Ectodermal cell (in vitro differentiated cells): ENCODE data around the gene MZF1.

Experiments used
- H3K27ac ChIP-seq: 2 replicates; pipeline ENCODE4 v1.7.0; 2013; ENCODE audit warnings: mild to moderate bottlenecking, low read depth, low read length; ENCODE audit not compliant: insufficient read depth, poor library complexity, severe bottlenecking
- H3K27me3 ChIP-seq: 2 replicates; pipeline ENCODE4 v1.7.0; 2013; ENCODE audit warnings: mild to moderate bottlenecking, low read length; ENCODE audit not compliant: insufficient read depth, control insufficient read depth, poor library complexity, severe bottlenecking
- H3K36me3 ChIP-seq: one replicate; pipeline ENCODE4 v1.7.0; 2013; ENCODE audit warnings: low read length; ENCODE audit not compliant: control insufficient read depth, insufficient read depth
- H3K4me1 ChIP-seq: one replicate; pipeline ENCODE4 v1.7.0; 2013; ENCODE audit warnings: low read length; ENCODE audit not compliant: control insufficient read depth, insufficient read depth
- H3K4me3 ChIP-seq: 2 replicates; pipeline ENCODE4 v1.7.0; 2013; ENCODE audit warnings: low read depth, low read length, control low read depth; ENCODE audit not compliant: insufficient read depth
- H3K9me3 ChIP-seq: 2 replicates; pipeline ENCODE4 v1.7.0; 2013; ENCODE audit warnings: mild to moderate bottlenecking, low read length, moderate library complexity; ENCODE audit not compliant: control insufficient read depth
- WGBS, 2 experiments: methylation state at CpG; one replicate each; pipeline ENCODE4 v1.1.7; 2013; ENCODE audit warnings: missing lambda C conversion rate in 2 of 2; 5-methylcytosine and 5-hydroxymethylcytosine counted together

The MZF1 gene

GRCh38 chr19:58518256-58519086 lies 54.7 kb downstream of the MZF1 start:
- peak overlapping the region; percentile 97 for H3K27ac ChIP-seq
- peaks cover 10% of the 10 kb centered on the region for H3K36me3 ChIP-seq
- 37 to 38% methylated on average over 22 of the region's 22 CpGs for WGBS, 2 experiments
- H3K4me1 ChIP-seq: peaks cover 6% of the 10 kb centered on the region
- peak overlapping the region; percentile 80 for H3K4me3 ChIP-seq
- no peaks in the 10 kb centered on the region for H3K9me3 ChIP-seq
- no peaks in the 10 kb centered on the region for H3K27me3 ChIP-seq

GRCh38 chr19:58516964-58517833 lies 55.9 kb downstream of the MZF1 start:
- H3K27me3 ChIP-seq: no peaks in the 10 kb centered on the region
- H3K27ac ChIP-seq: no peak overlapping the region
- WGBS, 2 experiments: 94 to 96% methylated on average over 65 of the region's 65 CpGs
- no peak overlapping the region for H3K4me3 ChIP-seq
- no peaks in the 10 kb centered on the region for H3K9me3 ChIP-seq
- peaks cover 10% of the 10 kb centered on the region for H3K36me3 ChIP-seq
- peaks cover 6% of the 10 kb centered on the region for H3K4me1 ChIP-seq

GRCh38 chr19:58516246-58516836 lies 56.8 kb downstream of the MZF1 start:
- no peaks in the 10 kb centered on the region for H3K9me3 ChIP-seq
- H3K4me3 ChIP-seq: no peak overlapping the region
- no peaks in the 10 kb centered on the region for H3K27me3 ChIP-seq
- 89 to 90% methylated on average over 25 of the region's 25 CpGs for WGBS, 2 experiments
- H3K36me3 ChIP-seq: peaks cover 10% of the 10 kb centered on the region
- H3K4me1 ChIP-seq: peaks cover 6% of the 10 kb centered on the region
- H3K27ac ChIP-seq: no peak overlapping the region

- Histone ChIP-seq H3K27ac (no peak overlapping the region), H3K4me3 (no peak overlapping the region), H3K27me3 (no peaks in the 10 kb centered on the region), H3K9me3 (no peaks in the 10 kb centered on the region), H3K4me1 (peaks cover 6% of the 10 kb centered on the region), H3K36me3 (peaks cover 10% of the 10 kb centered on the region)
- WGBS, 2 experiments: 81 to 90% methylated on average over 2 of the region's 2 CpGs
Observed at GRCh38 chr19:58515259-58515658, 57.9 kb downstream of the MZF1 start.

GRCh38 chr19:58514564-58515022 lies 58.5 kb downstream of the MZF1 start:
- H3K4me1 ChIP-seq: peaks cover 6% of the 10 kb centered on the region
- H3K36me3 ChIP-seq: peaks cover 10% of the 10 kb centered on the region
- no peaks in the 10 kb centered on the region for H3K9me3 ChIP-seq
- H3K27ac ChIP-seq: no peak overlapping the region
- WGBS, 2 experiments: 79 to 80% methylated on average over 3 of the region's 3 CpGs
- no peaks in the 10 kb centered on the region for H3K27me3 ChIP-seq
- peak overlapping the region; percentile 35 for H3K4me3 ChIP-seq

GRCh38 chr19:58513694-58514563 lies 59.2 kb downstream of the MZF1 start:
- Histone ChIP-seq H3K36me3 (peaks cover 10% of the 10 kb centered on the region), H3K27ac (no peak overlapping the region)
- WGBS, 2 experiments: 20 to 21% methylated on average over 61 to 65 of the region's 66 CpGs

GRCh38 chr19:58513213-58513693 lies 59.9 kb downstream of the MZF1 start:
- H3K9me3 ChIP-seq: no peaks in the 10 kb centered on the region
- peaks cover 3% of the 10 kb centered on the region for H3K4me1 ChIP-seq
- H3K27me3 ChIP-seq: no peaks in the 10 kb centered on the region
- H3K36me3 ChIP-seq: peaks cover 10% of the 10 kb centered on the region
- H3K27ac ChIP-seq: no peak overlapping the region
- 95% methylated on average over 10 of the region's 10 CpGs for WGBS, 2 experiments
- no peak overlapping the region for H3K4me3 ChIP-seq

More at GRCh38 chr19:58513694-58514563, 59.2 kb downstream of the MZF1 start:
- Histone ChIP-seq H3K4me1 (peaks cover 6% of the 10 kb centered on the region), H3K9me3 (no peaks in the 10 kb centered on the region), H3K4me3 (peak overlapping the region; percentile 35), H3K27me3 (no peaks in the 10 kb centered on the region)
